K562 (cell line): ENCODE measurements around the gene SNTG2. TPM values are rescaled to one million over a fixed set of nuclear protein-coding genes. Genes with fewer than 3 reads are reported as not detected.

Experiments used
- ATAC-seq: fragments of 200-7000 bp; cut with Tn5 transposase; 3 replicates; pipeline ENCODE4 v1.9.1; 2020; ENCODE audit warnings: moderate library complexity
- BruUV-seq: library from RNA; stranded (reverse); fragments of 400-500 nt; replicated peaks from 2 replicates; lab custom pipeline; 2021; lab: Mats Ljungman, UMichigan
- CTCF ChIA-PET: fragments of 300-600 bp; formaldehyde crosslinking; extraction: SDS; loops from one replicate; lab custom pipeline; 2021; ENCODE audit warnings: low intra/inter-chr PET ratio; lab: Yijun Ruan, JAX
- POLR2A ChIA-PET: fragments of 300-600, 350-650 bp; sonication (Branson Sonifier 250); formaldehyde crosslinking; extraction: SDS; loops from one replicate; lab custom pipeline; 2021; ENCODE audit warnings: antibody characterized with exemption, inconsistent platforms; lab: Yijun Ruan, JAX
- DNase-seq, 4 experiments: peaks; one replicate each; pipeline versions ENCODE4 v3.0.0 to v3.0.0-alpha.2; 2011 to 2018; ENCODE audit warnings: low spot score in 3 of 4, mixed read lengths in 3 of 4; ENCODE audit errors: extremely low read depth in 1 of 4
- FAIRE-seq: peaks from 2 replicates; lab custom pipeline; 2011; peaks lifted over from hg19 to GRCh38; lab: Jason Lieb, UNC
- H2AFZ ChIP-seq: 2 replicates; pipeline ENCODE4 v1.6.0; 2011; ENCODE audit warnings: low read depth, low read length, control low read depth, inconsistent platforms
- H3K27ac ChIP-seq: fragments of 200-600 bp; 3 replicates; pipeline ENCODE4 v1.8.0; 2011; ENCODE audit warnings: low read depth, mild to moderate bottlenecking, control low read depth, inconsistent platforms, low read length, moderate library complexity, mixed read lengths; ENCODE audit errors: extremely low read depth
- H3K27me3 ChIP-seq, 2 experiments: fragments of 300-600 bp in 1 of 2; 2 replicates in 1 of 2; 3 replicates in 1 of 2; pipeline versions ENCODE4 v1.6.0 to v1.8.0; 2011; ENCODE audit warnings: inconsistent platforms in 2 of 2, low read length in 2 of 2, mild to moderate bottlenecking in 1 of 2, mixed read lengths in 1 of 2, moderate library complexity in 1 of 2; ENCODE audit not compliant: control insufficient read depth in 2 of 2, insufficient read depth in 2 of 2
- H3K36me3 ChIP-seq: fragments of 300-600 bp; 3 replicates; pipeline ENCODE4 v1.8.0; 2011; ENCODE audit warnings: mild to moderate bottlenecking, low read length, inconsistent platforms; ENCODE audit not compliant: control insufficient read depth, insufficient read depth
- H3K4me1 ChIP-seq, 2 experiments: fragments of 200-600 bp in 1 of 2; replicated peaks in 1 of 2; 2 replicates in 1 of 2; 3 replicates in 1 of 2; pipeline versions ENCODE4 v1.5.1 to v1.8.0; 2011; ENCODE audit warnings: inconsistent platforms in 2 of 2, low read length in 2 of 2, mild to moderate bottlenecking in 1 of 2, mixed read lengths in 1 of 2, moderate library complexity in 1 of 2; ENCODE audit not compliant: control insufficient read depth in 2 of 2, insufficient read depth in 2 of 2
- H3K4me2 ChIP-seq: 2 replicates; pipeline ENCODE4 v1.6.1; 2011; ENCODE audit warnings: low read length, control low read depth, inconsistent platforms, mixed read lengths; ENCODE audit not compliant: insufficient read depth
- H3K4me3 ChIP-seq: fragments of 200-600 bp; sonication (generic), shearing (Covaris generic); 2 replicates; pipeline ENCODE4 v1.5.1; 2016; ENCODE audit warnings: control low read depth, inconsistent platforms
- H3K79me2 ChIP-seq: fragments of 200-600 bp; 3 replicates; pipeline ENCODE4 v1.8.0; 2011; ENCODE audit warnings: low read length, inconsistent platforms; ENCODE audit not compliant: control insufficient read depth, insufficient read depth
- H3K9ac ChIP-seq, 2 experiments: 2 replicates each; pipeline versions ENCODE4 v1.6.0 to v1.6.1; 2011; ENCODE audit warnings: low read depth in 2 of 2, low read length in 2 of 2, control low read depth in 1 of 2, inconsistent platforms in 1 of 2, mild to moderate bottlenecking in 1 of 2, mixed read lengths in 1 of 2; ENCODE audit not compliant: insufficient read depth in 1 of 2
- H3K9me1 ChIP-seq: one replicate; pipeline ENCODE4 v1.6.0; 2011; ENCODE audit warnings: inconsistent platforms, mild to moderate bottlenecking, low read length, moderate library complexity; ENCODE audit not compliant: control insufficient read depth, insufficient read depth
- H3K9me3 ChIP-seq: replicated peaks from 2 replicates; pipeline ENCODE4 v1.5.1; 2011; ENCODE audit warnings: low read depth, low read length, inconsistent platforms; ENCODE audit not compliant: control insufficient read depth, insufficient read depth
- H4K20me1 ChIP-seq: replicated peaks from 2 replicates; pipeline ENCODE4 v1.6.1; 2011; ENCODE audit warnings: low read length, inconsistent platforms, mixed read lengths; ENCODE audit not compliant: control insufficient read depth, insufficient read depth
- BMI1 ChIP-seq: fragments of 150-350 bp; IDR thresholded peaks from 2 replicates; pipeline ENCODE4 v1.6.1; 2014; ENCODE audit warnings: low read length
- CBX5 ChIP-seq: IDR thresholded peaks from 2 replicates; pipeline ENCODE4 v1.6.1; 2014; ENCODE audit warnings: low read depth, borderline replicate concordance
- EGR1 ChIP-seq: fragments of 450-650 bp; conservative IDR thresholded peaks from 2 replicates; pipeline ENCODE4 v1.6.1; 2017; ENCODE audit warnings: mild to moderate bottlenecking
- GABPB1 ChIP-seq: sonication (generic); formaldehyde crosslinking; IDR thresholded peaks from 2 replicates; pipeline ENCODE4 v1.8.0; 2022; ENCODE audit warnings: mild to moderate bottlenecking, missing genetic modification reagents
- HDGF ChIP-seq: fragments of 450-650 bp; IDR thresholded peaks from 2 replicates; pipeline ENCODE4 v1.6.1; 2016
- HNRNPL ChIP-seq: fragments of 200-400 bp; formaldehyde crosslinking; IDR thresholded peaks from 2 replicates; pipeline ENCODE4 v1.6.1; 2017; ENCODE audit warnings: low read depth, mild to moderate bottlenecking, low read length
- MCM2 ChIP-seq: fragments of 450-650 bp; IDR thresholded peaks from 2 replicates; pipeline ENCODE4 v1.6.1; 2017; ENCODE audit warnings: low read depth, mild to moderate bottlenecking
- NR2C1 ChIP-seq, 2 experiments: fragments of 450-650 bp; IDR thresholded peaks; 2 replicates each; pipeline ENCODE4 v1.6.1; 2017; ENCODE audit warnings: mild to moderate bottlenecking in 2 of 2, antibody characterized with exemption in 1 of 2, inconsistent platforms in 1 of 2, missing compliant biosample characterization in 1 of 2, missing genetic modification characterization in 1 of 2
- NRF1 ChIP-seq, 2 experiments: fragments of 450-650 bp; IDR thresholded peaks in 1 of 2; conservative IDR thresholded peaks in 1 of 2; 2 replicates each; pipeline ENCODE4 v1.6.1; 2014; ENCODE audit warnings: mild to moderate bottlenecking in 2 of 2
- PKNOX1 ChIP-seq: fragments of 450-650 bp; IDR thresholded peaks from 2 replicates; pipeline ENCODE4 v1.6.1; 2016
- POU5F1 ChIP-seq: fragments of 150-350 bp; IDR thresholded peaks from 2 replicates; pipeline ENCODE4 v1.6.1; 2014; ENCODE audit warnings: borderline replicate concordance, low read length, low read depth, mild to moderate bottlenecking; ENCODE audit not compliant: partially characterized antibody
- PTTG1 ChIP-seq: fragments of 450-650 bp; IDR thresholded peaks from 2 replicates; pipeline ENCODE4 v1.6.1; 2016; ENCODE audit warnings: low read depth, mild to moderate bottlenecking, missing genetic modification characterization, missing compliant biosample characterization
- SUPT5H ChIP-seq: fragments of 450-650 bp; IDR thresholded peaks from 2 replicates; pipeline ENCODE4 v1.6.1; 2016
- TAL1 ChIP-seq: fragments of 450-650 bp; IDR thresholded peaks from 2 replicates; pipeline ENCODE4 v1.6.1; 2016; ENCODE audit warnings: mild to moderate bottlenecking
- ZKSCAN1 ChIP-seq: fragments of 150-350 bp; IDR thresholded peaks from 2 replicates; pipeline ENCODE4 v1.6.1; 2016; ENCODE audit warnings: low read depth, low read length
- ZNF79 ChIP-seq: fragments of 250-450 bp; sonication (Bioruptor Pico); IDR thresholded peaks from 2 replicates; pipeline ENCODE4 v1.4.0; 2020; ENCODE audit warnings: low read depth, mild to moderate bottlenecking, moderate library complexity
- ZNF830 ChIP-seq: fragments of 250-450 bp; sonication (Bioruptor Pico); IDR thresholded peaks from 2 replicates; pipeline ENCODE4 v1.5.0; 2021; ENCODE audit warnings: mild to moderate bottlenecking
- WGBS: fragments of 100-300 bp; shearing (Covaris generic); methylation state at CpG from one replicate; pipeline ENCODE4 v1.1.6; 2016; ENCODE audit warnings: low coverage, mixed read lengths; ENCODE audit not compliant: insufficient coverage; ENCODE audit errors: missing lambda C conversion rate; 5-methylcytosine and 5-hydroxymethylcytosine counted together
- in situ Hi-C: fragments of 300-500 bp; cut with MboI; formaldehyde crosslinking; loops from 4 replicates; pipeline ENCODE4 v1.15.0; 2018; ENCODE audit warnings: inconsistent platforms, mixed read lengths
- intact Hi-C: fragments of 100-400 bp; cut with micrococcal nuclease; formaldehyde crosslinking; loops from 2 replicates; pipeline ENCODE4 v1.14.2; 2022
- polyA plus RNA-seq, 8 experiments: library from polyadenylated mRNA; depleted of rRNA in 4 of 8; stranded (reverse) in 5 of 8; unstranded in 3 of 8; fragments of >200 nt; fragmentation: Nextera tagmentation in 2 of 8; fragmentation: Illumina TruSeq in 1 of 8; extraction: Ambion mirVana in 2 of 8; extraction: Trizol in 1 of 8; gene quantifications; 2 replicates each; pipeline versions ENCODE4 v1.2.1 to v1.2.3, GENCODE V29; 2011 to 2014; ENCODE audit warnings: inconsistent platforms in 1 of 8, missing spikeins in 1 of 8
- total RNA-seq, 7 experiments: library from RNA; depleted of rRNA in 6 of 7; stranded (reverse); fragments of >200 nt in 6 of 7; fragmentation: Illumina TruSeq in 2 of 7; extraction: Trizol in 2 of 7; gene quantifications; 2 replicates each; pipeline versions ENCODE4 v1.2.1 to v1.2.3, GENCODE V29; 2011 to 2021; ENCODE audit warnings: low replicate concordance in 1 of 7
- TF ChIP-seq, protein P1 (sequence below): fragments of 450-650 bp; IDR thresholded peaks from 2 replicates; pipeline ENCODE4 v1.6.1; 2016; ENCODE audit warnings: borderline replicate concordance

The SNTG2 gene
- total and polyA plus RNA-seq, 9 of the 15 experiments (the other 6 are each of a cell fraction or from before 2014, with no cell fraction given): not detected

- H3K4me2 ChIP-seq: no peak overlapping the region
- no peaks in the 10 kb centered on the region for H3K4me1 ChIP-seq
- H3K4me3 ChIP-seq: no peak overlapping the region
- ATAC-seq: no peak
- no peaks in the 10 kb centered on the region for H4K20me1 ChIP-seq
- H3K9me1 ChIP-seq: no peaks in the 10 kb centered on the region
- no peak overlapping the region for H2AFZ ChIP-seq
- intact Hi-C loops (no loop called here), in situ Hi-C loops (no loop called here)
- no TSS peak for BruUV-seq
- no peak for DNase-seq
- H3K9me3 ChIP-seq: no peaks in the 10 kb centered on the region
- peaks cover 0 to 3% of the 10 kb centered on the region in 2 experiments; a peak in 3 of 5 replicates for H3K27me3 ChIP-seq
- ChIA-PET POLR2A (no interaction called here), CTCF (no interaction called here)
- no peak overlapping the region for H3K9ac ChIP-seq
- H3K79me2 ChIP-seq: no peaks in the 10 kb centered on the region
- TF ChIP-seq ZNF79 (CRISPR knock-in tag): no peak
- TF ChIP-seq CBX5: no peak
- TF ChIP-seq NRF1 (conservative IDR thresholded peaks at IDR 0.05 in 1 of 2, IDR thresholded peaks at IDR 0.05 in 1 of 2): no peak
- TF ChIP-seq ZKSCAN1: no peak
- no peak for TF ChIP-seq HNRNPL
- no peak for TF ChIP-seq TAL1
- no peak for TF ChIP-seq BMI1
- no peak for TF ChIP-seq SUPT5H
- no peak for TF ChIP-seq HDGF
- TF ChIP-seq POU5F1: no peak
- TF ChIP-seq PKNOX1: no peak
- TF ChIP-seq EGR1: no peak
- TF ChIP-seq MCM2: no peak
- TF ChIP-seq ZNF830 (CRISPR knock-in tag): no peak
- TF ChIP-seq GABPB1: no peak
- TF ChIP-seq, protein P1, sequence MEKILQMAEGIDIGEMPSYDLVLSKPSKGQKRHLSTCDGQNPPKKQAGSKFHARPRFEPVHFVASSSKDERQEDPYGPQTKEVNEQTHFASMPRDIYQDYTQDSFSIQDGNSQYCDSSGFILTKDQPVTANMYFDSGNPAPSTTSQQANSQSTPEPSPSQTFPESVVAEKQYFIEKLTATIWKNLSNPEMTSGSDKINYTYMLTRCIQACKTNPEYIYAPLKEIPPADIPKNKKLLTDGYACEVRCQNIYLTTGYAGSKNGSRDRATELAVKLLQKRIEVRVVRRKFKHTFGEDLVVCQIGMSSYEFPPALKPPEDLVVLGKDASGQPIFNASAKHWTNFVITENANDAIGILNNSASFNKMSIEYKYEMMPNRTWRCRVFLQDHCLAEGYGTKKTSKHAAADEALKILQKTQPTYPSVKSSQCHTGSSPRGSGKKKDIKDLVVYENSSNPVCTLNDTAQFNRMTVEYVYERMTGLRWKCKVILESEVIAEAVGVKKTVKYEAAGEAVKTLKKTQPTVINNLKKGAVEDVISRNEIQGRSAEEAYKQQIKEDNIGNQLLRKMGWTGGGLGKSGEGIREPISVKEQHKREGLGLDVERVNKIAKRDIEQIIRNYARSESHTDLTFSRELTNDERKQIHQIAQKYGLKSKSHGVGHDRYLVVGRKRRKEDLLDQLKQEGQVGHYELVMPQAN: no peak
- no peak for TF ChIP-seq PTTG1 (tag)
- TF ChIP-seq NR2C1 (IDR thresholded peaks at IDR 0.05): no peak
- no peak for TF ChIP-seq NR2C1 (tag; IDR thresholded peaks at IDR 0.05)
- no peak for FAIRE-seq
- no peak overlapping the region for H3K27ac ChIP-seq
- no peaks in the 10 kb centered on the region for H3K36me3 ChIP-seq
- WGBS: 0% methylated on average over 19 of the region's 20 CpGs
Measured at GRCh38 chr2:1366546-1367134, 416.0 kb downstream of the SNTG2 start.
